Keratinocyte (primary cell): ENCODE measurements around the gene IQSEC3. TPM values are rescaled to one million over a fixed set of nuclear protein-coding genes. Genes with fewer than 3 reads are reported as not detected.
"Not testable (repeated sequence)": the region's sequence is repeated elsewhere in the genome, so short reads cannot be mapped to it uniquely, and the experiment has no call there.

Experiments
- DNase-seq: peaks from one replicate; pipeline ENCODE4 v3.0.0-alpha.2; 2011; ENCODE audit warnings: low read depth, missing footprints, low spot score
- FAIRE-seq: peaks from 2 replicates; lab custom pipeline; 2011; peaks lifted over from hg19 to GRCh38; lab: Jason Lieb, UNC
- H2AFZ ChIP-seq: 2 replicates; pipeline ENCODE4 v1.6.0; 2012; ENCODE audit warnings: low read length, control low read depth, inconsistent platforms; ENCODE audit not compliant: control insufficient read depth
- H3K27ac ChIP-seq: 2 replicates; pipeline ENCODE4 v1.5.1; 2011; ENCODE audit warnings: low read length; ENCODE audit not compliant: control insufficient read depth, insufficient read depth
- H3K27me3 ChIP-seq: 3 replicates; pipeline ENCODE4 v1.6.0; 2011; ENCODE audit warnings: low read length; ENCODE audit not compliant: control insufficient read depth, insufficient read depth; ENCODE audit errors: extremely low read depth
- H3K36me3 ChIP-seq, 2 experiments: 2 replicates in 1 of 2; 3 replicates in 1 of 2; pipeline ENCODE4 v1.5.1; 2011; ENCODE audit warnings: low read length in 2 of 2, mild to moderate bottlenecking in 1 of 2; ENCODE audit not compliant: control insufficient read depth in 2 of 2, insufficient read depth in 2 of 2; ENCODE audit errors: extremely low read depth in 1 of 2
- H3K4me1 ChIP-seq: 3 replicates; pipeline ENCODE4 v1.5.1; 2011; ENCODE audit warnings: low read length; ENCODE audit not compliant: control insufficient read depth, insufficient read depth; ENCODE audit errors: extremely low read depth
- H3K4me2 ChIP-seq: 3 replicates; pipeline ENCODE4 v1.6.0; 2011; ENCODE audit warnings: low read depth, low read length; ENCODE audit not compliant: control insufficient read depth, insufficient read depth; ENCODE audit errors: extremely low read depth
- H3K4me3 ChIP-seq, 3 experiments: fragments of 200-600 bp in 1 of 3; sonication (generic) in 1 of 3; 2 replicates in 2 of 3; 3 replicates in 1 of 3; pipeline ENCODE4 v1.5.1; 2011 to 2016; ENCODE audit warnings: low read length in 3 of 3, mild to moderate bottlenecking in 3 of 3, control low read depth in 2 of 3, inconsistent platforms in 1 of 3, low read depth in 1 of 3, mixed read lengths in 1 of 3, mixed run types in 1 of 3, moderate library complexity in 1 of 3; ENCODE audit not compliant: control insufficient read depth in 2 of 3, insufficient read depth in 2 of 3; ENCODE audit errors: extremely low read depth in 1 of 3
- H3K79me2 ChIP-seq: 2 replicates; pipeline ENCODE4 v1.6.0; 2012; ENCODE audit warnings: low read length; ENCODE audit not compliant: control insufficient read depth, insufficient read depth
- H3K9ac ChIP-seq: 3 replicates; pipeline ENCODE4 v1.6.0; 2011; ENCODE audit warnings: low read length; ENCODE audit not compliant: control insufficient read depth, insufficient read depth; ENCODE audit errors: extremely low read depth
- H3K9me1 ChIP-seq: 3 replicates; pipeline ENCODE4 v1.6.0; 2011; ENCODE audit warnings: low read length; ENCODE audit not compliant: control insufficient read depth, insufficient read depth; ENCODE audit errors: extremely low read depth
- H3K9me3 ChIP-seq: 2 replicates; pipeline ENCODE4 v1.5.1; 2012; ENCODE audit warnings: low read depth, low read length; ENCODE audit not compliant: control insufficient read depth
- H4K20me1 ChIP-seq: 3 replicates; pipeline ENCODE4 v1.6.0; 2011; ENCODE audit warnings: low read length; ENCODE audit not compliant: control insufficient read depth, insufficient read depth; ENCODE audit errors: extremely low read depth
- dilution Hi-C: fragments of 300-500 bp; cut with MboI; formaldehyde crosslinking; loops from one replicate; pipeline ENCODE4 v1.7.0; 2020; ENCODE audit warnings: low sequenced_read_pairs; ENCODE audit not compliant: extremely low pct_ligation_motif_present
- polyA plus RNA-seq, 5 experiments: library from polyadenylated mRNA; depleted of rRNA in 3 of 5; stranded (reverse) in 3 of 5; stranded (forward) in 1 of 5; unstranded in 1 of 5; fragments of >200 nt; gene quantifications; 1 replicate in 1 of 5; 2 replicates in 3 of 5; 3 replicates in 1 of 5; pipeline versions ENCODE4 v1.2.1 to v1.2.3, GENCODE V29; 2011 to 2012; ENCODE audit warnings: missing spikeins in 2 of 5, low read depth in 1 of 5, low replicate concordance in 1 of 5

IQSEC3 gene
- polyA plus RNA-seq, 1 donor (not counting 4 experiments of a cell fraction or from before 2014, with no cell fraction given) = not detected

- H3K79me2 ChIP-seq, H3K4me1 ChIP-seq, H3K9me1 ChIP-seq, H3K4me3 ChIP-seq, H3K9me3 ChIP-seq, H2AFZ ChIP-seq, H3K36me3 ChIP-seq, dilution Hi-C loops, H3K9ac ChIP-seq, H3K27ac ChIP-seq, DNase-seq, H3K4me2 ChIP-seq, FAIRE-seq, H4K20me1 ChIP-seq, H3K27me3 ChIP-seq: not testable (repeated sequence)
These were observed 3.1 kb downstream of the IQSEC3 start for GRCh38 chr12:69677-70076.

- H3K27me3 ChIP-seq, FAIRE-seq, H3K27ac ChIP-seq, H3K36me3 ChIP-seq, H3K9ac ChIP-seq, H3K4me2 ChIP-seq, H3K4me3 ChIP-seq, H4K20me1 ChIP-seq, dilution Hi-C loops, H3K9me1 ChIP-seq, DNase-seq, H3K9me3 ChIP-seq, H3K4me1 ChIP-seq, H3K79me2 ChIP-seq, H2AFZ ChIP-seq: not testable (repeated sequence)
These were observed 4.0 kb downstream of the IQSEC3 start for GRCh38 chr12:70541-70940.

- H3K4me3 ChIP-seq, H3K36me3 ChIP-seq, H3K9me1 ChIP-seq, H3K4me2 ChIP-seq, H3K4me1 ChIP-seq, FAIRE-seq, DNase-seq, H3K27ac ChIP-seq, H3K9ac ChIP-seq, H3K27me3 ChIP-seq, H4K20me1 ChIP-seq, dilution Hi-C loops, H3K9me3 ChIP-seq, H3K79me2 ChIP-seq, H2AFZ ChIP-seq: not testable (repeated sequence)
These were observed 5.5 kb downstream of the IQSEC3 start for GRCh38 chr12:72018-72417.

GRCh38 chr12:74420-75190 lies 8.0 kb downstream of the IQSEC3 start:
- H3K9me1 ChIP-seq, H3K4me2 ChIP-seq, FAIRE-seq, H3K4me1 ChIP-seq, H2AFZ ChIP-seq, dilution Hi-C loops, H4K20me1 ChIP-seq, H3K9me3 ChIP-seq, H3K9ac ChIP-seq, DNase-seq, H3K79me2 ChIP-seq, H3K36me3 ChIP-seq, H3K27ac ChIP-seq, H3K4me3 ChIP-seq: not testable (repeated sequence)
- H3K27me3 ChIP-seq = peaks cover 27% of the 10 kb centered on the region

- DNase-seq, H3K9me3 ChIP-seq, H3K4me1 ChIP-seq, H3K4me3 ChIP-seq, H3K9me1 ChIP-seq, dilution Hi-C loops, H2AFZ ChIP-seq, FAIRE-seq, H3K4me2 ChIP-seq, H3K36me3 ChIP-seq, H3K27ac ChIP-seq, H3K79me2 ChIP-seq, H3K9ac ChIP-seq, H4K20me1 ChIP-seq: not testable (repeated sequence)
- peaks cover 31% of the 10 kb centered on the region for H3K27me3 ChIP-seq
These were observed 9.0 kb downstream of the IQSEC3 start for GRCh38 chr12:75541-75940.
